ENCODE data around the gene ANGPT4. TPM values are rescaled to one million over a fixed set of nuclear protein-coding genes. Genes with fewer than 3 reads are reported as not detected.

Gene ANGPT4
- total and polyA plus RNA-seq, 2 of the 8 experiments (the other 6 are each of a cell fraction or from before 2014, with no cell fraction given): 0.07 to 0.33 TPM

DNA sequence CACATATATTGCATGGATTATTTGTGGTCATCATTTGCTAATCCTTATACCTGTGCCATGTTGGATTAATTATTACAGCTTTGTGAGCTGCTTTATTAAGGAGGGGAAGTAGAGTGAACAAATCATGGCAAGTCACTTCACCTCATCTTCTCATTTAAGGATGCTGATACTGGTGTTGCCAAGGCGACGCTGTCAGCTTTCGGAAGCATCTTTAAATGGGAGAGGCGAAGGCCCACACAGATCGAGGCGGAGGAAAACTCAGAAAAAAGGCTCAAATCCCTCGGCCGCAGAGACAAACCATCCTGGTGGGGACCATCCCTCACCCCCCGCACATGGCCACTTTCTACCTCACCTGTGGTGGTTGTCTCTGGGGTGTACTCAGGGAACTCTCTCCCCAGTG, 47.9 kb downstream of the ANGPT4 start:
- Histone ChIP-seq H3K27me3 (replicated peaks in 1 of 4; ENCODE audit: control insufficient read depth in 3 of 4, extremely low read depth in 1 of 4, insufficient read depth in 3 of 4, low read length in 3 of 4) (no peaks in the 10 kb centered on the region; a peak in 3 of 7 replicates), H3K14ac (ENCODE audit: insufficient read length) (no peak overlapping the region), H3K4me2 (ENCODE audit: insufficient read depth in 1 of 2, low read depth in 2 of 2, low read length in 2 of 2) (no peak overlapping the region), H3K27ac (ENCODE audit: low read depth, low read length) (no peak overlapping the region), H3K9ac (replicated peaks in 1 of 4; ENCODE audit: extremely low read depth in 1 of 4, low read depth in 3 of 4, low read length in 3 of 4) (no peak overlapping the region), H3K79me2 (ENCODE audit: control insufficient read depth in 1 of 2, insufficient read depth in 2 of 2, low read length in 2 of 2) (no peaks in the 10 kb centered on the region), H3K4me1 (replicated peaks in 1 of 4; ENCODE audit: control insufficient read depth in 3 of 4, insufficient read depth in 4 of 4, low read length in 3 of 4) (peaks cover 0 to 4% (median 0%) of the 10 kb centered on the region in 4 experiments; a peak in 3 of 7 replicates), H2BK15ac (ENCODE audit: low read length) (no peak overlapping the region), H3K36me3 (ENCODE audit: control insufficient read depth in 2 of 4, insufficient read depth in 4 of 4, low read length in 3 of 4) (no peaks in the 10 kb centered on the region), H4K20me1 (replicated peaks in 1 of 2; ENCODE audit: control insufficient read depth in 1 of 2, insufficient read depth in 2 of 2, low read length in 2 of 2) (no peaks in the 10 kb centered on the region), H3K9me3 (ENCODE audit: insufficient read depth in 2 of 2, low read depth in 1 of 2, low read length in 1 of 2) (no peaks in the 10 kb centered on the region), H3K4me3 (ENCODE audit: extremely low read depth in 1 of 4, insufficient read depth in 2 of 4, low read depth in 3 of 4, low read length in 4 of 4) (no peak overlapping the region), H3K23me2 (ENCODE audit: low read depth, low read length) (no peaks in the 10 kb centered on the region), H3K79me1 (ENCODE audit: low read depth, low read length) (no peaks in the 10 kb centered on the region), H4K8ac (ENCODE audit: extremely low read depth, insufficient read depth, low read length) (no peak overlapping the region), H2BK12ac (ENCODE audit: low read depth, low read length) (no peak overlapping the region), H3K23ac (ENCODE audit: insufficient read length) (no peak overlapping the region), H2BK120ac (replicated peaks; ENCODE audit: low read depth, low read length) (no peak overlapping the region), H4K91ac (replicated peaks; ENCODE audit: insufficient read length, low read length) (no peak overlapping the region), H2AK5ac (ENCODE audit: low read depth, low read length) (no peak overlapping the region), H2BK20ac (ENCODE audit: low read length) (no peak overlapping the region), H2BK5ac (ENCODE audit: low read depth, low read length) (no peak overlapping the region), H3K18ac (ENCODE audit: extremely low read depth, low read length) (no peak overlapping the region), H3K4ac (replicated peaks; ENCODE audit: insufficient read length, low read depth, low read length) (no peak overlapping the region), H3K56ac (replicated peaks; ENCODE audit: insufficient read length, low read depth, low read length) (no peak overlapping the region), H4K5ac (ENCODE audit: insufficient read length, low read depth, low read length) (no peak overlapping the region), H2AFZ (ENCODE audit: low read length) (no peak overlapping the region)
- DNase-seq (ENCODE audit: low read depth in 1 of 2, low spot score in 2 of 2) (no peak), FAIRE-seq (no peak)
- 80% methylated on average over 9 of the region's 9 CpGs; no CpG with 5 or more reads in 1 of the 2 experiments for WGBS, 2 experiments (ENCODE audit: extremely low coverage in 1 of 2, insufficient coverage in 1 of 2, insufficient read length in 1 of 2, insufficient replicate concordance in 2 of 2, low coverage in 1 of 2, low lambda C conversion rate in 2 of 2, missing lambda C conversion rate in 1 of 2)
- CTCF ChIA-PET (ENCODE audit: partially characterized antibody): interaction anchor here (0.7 kb wide), 1 partner anchor 19 kb away, joined by 3 read pairs; no protein-coding TSS in a partner anchor
- POLR2A ChIA-PET (ENCODE audit: partially characterized antibody): no interaction called here
- TF ChIP-seq SIX5 (IDR thresholded peaks at IDR 0.05; ENCODE audit: low read depth, low read length) (no peak), CREB1 (IDR thresholded peaks at IDR 0.05) (no peak), FOSL1 (IDR thresholded peaks at IDR 0.05; ENCODE audit: insufficient read depth, low read depth, low read length) (no peak), ATF3 (IDR thresholded peaks at IDR 0.05; ENCODE audit: insufficient read depth, low read depth, low read length) (no peak)
- TF ChIP-seq, protein P1, sequence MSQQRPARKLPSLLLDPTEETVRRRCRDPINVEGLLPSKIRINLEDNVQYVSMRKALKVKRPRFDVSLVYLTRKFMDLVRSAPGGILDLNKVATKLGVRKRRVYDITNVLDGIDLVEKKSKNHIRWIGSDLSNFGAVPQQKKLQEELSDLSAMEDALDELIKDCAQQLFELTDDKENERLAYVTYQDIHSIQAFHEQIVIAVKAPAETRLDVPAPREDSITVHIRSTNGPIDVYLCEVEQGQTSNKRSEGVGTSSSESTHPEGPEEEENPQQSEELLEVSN (IDR thresholded peaks at IDR 0.05): no peak
